Activated CD4-positive, alpha-beta T cell treated with anti-CD3 and anti-CD28 coated beads, Interleukin-10, Interleukin-2, amounts not matched to agents 100 ng/mL and 50 ng/mL, durations not matched to agents 16 hours and 8 hours (primary cell): ENCODE measurements around the gene SNRPF.

Experiments used
- DNase-seq: peaks from one replicate; pipeline ENCODE4 v3.0.0-alpha.2; 2020

Gene SNRPF

GRCh38 chr12:95859947-95860850 is 1.4 kb downstream of the SNRPF start:
- no peak for DNase-seq

- DNase-seq: no peak
These were observed 3.3 kb downstream of the SNRPF start for GRCh38 chr12:95862038-95862437.

- DNase-seq: no peak
These were observed 4.6 kb downstream of the SNRPF start for GRCh38 chr12:95863337-95863736.

DNA sequence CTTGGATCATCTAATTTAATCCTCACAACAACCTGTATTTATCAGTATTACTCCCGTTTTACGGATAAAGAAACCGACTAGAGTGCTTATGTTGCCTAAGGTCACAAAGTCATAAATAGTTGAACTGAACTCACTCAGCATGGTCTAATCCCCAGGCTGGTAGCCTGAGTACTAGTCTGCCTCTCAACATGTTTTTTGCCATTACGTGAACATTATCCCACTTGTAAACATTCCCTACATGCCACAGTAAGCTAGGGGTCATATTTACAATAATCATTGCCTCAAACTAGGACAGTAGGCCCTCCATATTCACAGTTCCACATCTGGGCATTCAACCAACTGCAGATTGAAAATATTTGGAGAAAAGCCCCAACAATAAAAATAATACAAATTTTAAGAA is 12.1 kb downstream of the SNRPF start:
- no peak for DNase-seq

GRCh38 chr12:95874452-95874851 is 15.7 kb downstream of the SNRPF start:
- no peak for DNase-seq

DNA sequence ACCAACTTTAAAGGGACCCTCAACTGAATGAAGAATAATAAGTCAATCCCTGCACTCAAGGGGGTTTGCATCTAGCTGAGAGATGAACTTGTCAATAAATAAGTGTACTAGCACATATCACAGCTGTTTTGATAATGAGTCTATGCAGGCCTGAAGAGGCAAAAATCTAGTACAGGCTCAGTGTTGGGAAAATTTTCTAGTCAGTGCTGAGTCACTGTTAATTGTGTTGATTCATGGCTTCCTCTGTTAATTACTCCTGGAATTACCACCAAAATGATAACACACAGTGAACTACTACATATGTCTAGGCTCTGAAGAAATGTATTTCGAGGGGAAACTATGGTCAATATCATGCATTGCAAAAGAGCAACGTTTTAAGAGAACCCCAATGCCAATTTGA is 18.9 kb downstream of the SNRPF start:
- DNase-seq: no peak

GRCh38 chr12:95880895-95881294 is 22.1 kb downstream of the SNRPF start:
- no peak for DNase-seq

DNA sequence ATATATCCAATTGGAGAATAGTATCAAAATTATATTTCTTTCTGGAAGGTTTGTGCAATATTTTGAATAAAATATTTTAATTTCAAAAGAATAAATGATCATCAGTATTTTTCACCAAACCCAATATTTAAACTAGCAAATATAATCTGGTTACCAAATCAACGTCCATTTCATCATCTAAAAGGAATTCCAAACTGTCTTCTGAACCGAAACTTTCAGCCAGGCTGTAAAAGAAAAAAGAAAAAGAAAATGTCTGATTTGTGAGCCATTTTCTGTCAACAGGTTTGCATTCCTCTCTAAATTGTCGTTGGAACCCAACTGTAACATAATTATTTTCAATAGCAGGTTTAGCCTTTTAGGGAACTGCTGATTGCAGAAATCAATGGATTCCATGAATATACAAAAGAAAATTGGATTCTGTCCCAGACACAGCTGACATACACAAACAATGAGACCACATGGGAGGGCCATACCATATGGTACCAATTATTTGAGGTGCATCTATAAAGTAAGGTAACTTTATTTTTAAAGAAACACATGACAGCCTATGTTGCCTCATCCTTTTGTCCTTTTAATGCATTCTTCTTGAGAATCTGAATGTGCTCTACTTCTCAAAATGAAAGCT is 22.7 kb downstream of the SNRPF start:
- DNase-seq: no peak

DNA sequence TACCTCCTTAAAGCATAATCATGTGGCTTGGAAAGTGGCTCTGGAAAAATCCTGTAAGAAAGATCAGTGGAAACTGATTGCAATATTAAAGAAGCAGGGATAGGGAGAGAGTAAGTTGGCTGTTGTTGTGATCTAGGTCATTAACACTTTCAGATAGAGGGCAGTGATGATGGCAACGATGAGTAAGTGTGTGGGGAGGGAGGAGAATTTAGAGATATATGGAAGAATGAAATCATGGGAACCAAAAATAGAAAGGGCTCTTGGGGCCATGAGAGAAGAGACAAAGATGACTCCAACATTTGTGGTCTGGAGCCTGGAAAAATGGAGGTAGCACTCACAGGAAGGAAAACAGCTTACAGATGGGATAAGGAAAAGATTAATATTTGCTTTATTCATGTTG is 23.3 kb downstream of the SNRPF start:
- no peak for DNase-seq

DNA sequence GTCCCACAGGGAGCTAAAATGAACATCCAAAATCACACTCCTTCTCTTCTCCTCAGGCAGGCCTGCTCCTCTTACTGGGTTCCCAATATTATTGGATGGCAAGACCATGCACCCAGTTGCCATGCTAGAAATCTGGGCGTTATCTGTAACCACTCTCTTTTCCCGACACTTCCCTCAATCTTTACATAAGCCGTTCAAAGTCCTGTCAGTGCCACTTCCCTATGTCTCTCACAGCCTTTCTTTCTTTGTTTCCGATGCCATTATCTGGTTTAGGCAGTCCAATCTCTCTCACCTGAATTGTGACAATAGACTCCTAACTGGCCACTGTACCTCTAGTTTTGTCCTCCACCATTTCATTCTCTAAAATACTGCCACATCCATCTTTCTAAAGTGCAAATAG is 24.1 kb downstream of the SNRPF start:
- DNase-seq: no peak

GRCh38 chr12:95884998-95885397 is 26.2 kb downstream of the SNRPF start:
- DNase-seq: no peak

DNA sequence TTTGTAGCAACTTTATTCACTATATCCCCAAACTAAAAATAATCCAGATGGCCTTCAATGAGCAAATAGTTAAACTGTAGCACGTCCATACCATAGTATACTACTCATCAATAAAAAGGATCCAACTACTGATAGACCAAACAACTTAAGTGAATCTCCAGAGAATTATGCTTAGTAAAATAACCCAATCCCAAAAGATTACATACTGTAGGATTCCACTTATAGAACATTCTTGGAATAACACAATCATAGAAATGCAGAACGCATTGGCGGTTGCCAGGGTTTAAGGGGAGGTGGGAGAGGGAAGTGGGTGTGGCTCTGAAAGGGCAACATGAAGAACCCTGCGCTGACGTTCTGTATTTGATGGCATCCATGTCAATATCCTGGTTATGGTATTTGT is 28.6 kb downstream of the SNRPF start:
- DNase-seq: no peak

GRCh38 chr12:95890958-95891357 is 32.2 kb downstream of the SNRPF start:
- DNase-seq: no peak

GRCh38 chr12:95896846-95897245 is 38.1 kb downstream of the SNRPF start:
- no peak for DNase-seq

GRCh38 chr12:95898081-95898480 is 39.3 kb downstream of the SNRPF start:
- DNase-seq: no peak

DNA sequence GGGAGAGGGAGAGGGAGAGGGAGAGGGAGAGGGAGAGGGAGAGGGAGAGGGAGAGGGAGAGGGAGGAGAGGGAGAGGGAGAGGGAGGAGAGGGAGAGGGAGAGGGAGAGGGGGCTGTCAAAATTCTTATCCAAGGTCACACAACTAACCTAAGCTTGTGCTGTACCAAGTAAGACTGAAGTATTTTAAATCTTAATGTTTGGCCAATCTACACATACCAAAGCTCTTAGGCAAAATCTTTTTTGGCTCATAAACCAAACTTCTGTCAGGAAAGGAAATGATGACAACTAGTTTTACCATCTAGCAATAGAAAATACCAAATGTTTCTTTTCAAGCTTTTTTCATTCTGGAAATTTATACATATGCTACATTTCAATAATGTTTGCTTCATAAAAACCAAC is 49.8 kb downstream of the SNRPF start:
- no peak for DNase-seq

DNA sequence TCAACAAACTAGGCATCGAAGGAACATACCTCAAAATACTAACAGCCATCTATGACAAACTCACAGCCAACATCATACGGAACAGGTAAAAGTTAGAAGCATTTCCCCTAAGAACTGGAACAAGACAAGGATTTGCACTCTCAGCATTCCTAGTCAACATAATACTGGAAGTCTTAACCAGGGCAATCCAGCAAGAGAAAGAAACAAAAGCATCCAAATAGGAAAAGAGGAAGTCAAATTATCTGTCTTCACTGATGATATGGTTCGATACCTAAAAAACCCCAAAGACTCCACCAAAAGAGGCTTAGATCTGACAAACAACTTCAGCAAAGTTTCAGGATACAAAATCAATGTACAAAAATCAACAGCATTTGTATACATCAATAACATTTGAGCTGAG is 51.1 kb downstream of the SNRPF start:
- DNase-seq: no peak
